Mucosa of descending colon (tissue), 3 donors: ENCODE measurements around the gene MKNK1. TPM values are rescaled to one million over a fixed set of nuclear protein-coding genes. Genes with fewer than 3 reads are reported as not detected.
A peak's percentile ranks its signal among the peaks of the same experiment; 100 is the strongest.
"Not testable (repeated sequence)": the region's sequence is repeated elsewhere in the genome, so short reads cannot be mapped to it uniquely, and the experiment has no call there.

Experiments used
- ATAC-seq: fragments of 200-7000 bp; cut with Tn5 transposase; one replicate; pipeline ENCODE4 v1.9.1; 2020; ENCODE audit warnings: mild to moderate bottlenecking, moderate library complexity
- DNase-seq, 3 donors: peaks; one replicate each; pipeline ENCODE4 v3.0.0-alpha.2; 2020
- H3K36me3 ChIP-seq: fragments of 200-600 bp; one replicate; pipeline ENCODE4 v1.8.0; 2021; ENCODE audit warnings: low read depth, mild to moderate bottlenecking
- H3K4me1 ChIP-seq: fragments of 200-600 bp; one replicate; pipeline ENCODE4 v1.8.0; 2021; ENCODE audit warnings: low read depth, mild to moderate bottlenecking
- H3K4me3 ChIP-seq: fragments of 200-600 bp; one replicate; pipeline ENCODE4 v1.8.0; 2021; ENCODE audit warnings: mild to moderate bottlenecking
- H3K9me3 ChIP-seq: fragments of 200-600 bp; one replicate; pipeline ENCODE4 v1.8.0; 2021; ENCODE audit warnings: mild to moderate bottlenecking
- intact Hi-C, 2 donors: fragments of 100-400 bp; cut with DNase I in 1 of 2; cut with micrococcal nuclease in 1 of 2; formaldehyde crosslinking; loops; one replicate each; pipeline versions ENCODE4 v1.11.0 to v1.11.1; 2022; cut with DNase I, micrococcal nuclease
- long read RNA-seq, 2 donors: library from polyadenylated mRNA; unstranded; transcript quantifications; one replicate each; pipeline ENCODE4 v2.0.0, GENCODE V29; 2019 to 2021
- total RNA-seq, 3 donors: library from RNA; stranded (reverse); fragmentation: NEBNext Ultra II Directional in 2 of 3; extraction: Animal tissue kit (Norgen Biotek cat#: 25700) in 2 of 3; gene quantifications; one replicate each; pipeline versions ENCODE4 v1.2.1 to v1.2.4, GENCODE V29; 2021 to 2023
- TF ChIP-seq, protein P1 (sequence below): fragments of 200-600 bp; IDR thresholded peaks from one replicate; pipeline ENCODE4 v1.8.0; 2022; ENCODE audit warnings: antibody characterized with exemption, mild to moderate bottlenecking
- donor health status: DM: no; HTN: no; CAD: no; lungs with moderate emphysema.
- donor health status: DM: no; HTN: no; CAD: no.
- donor health status: DM: no; HTN: yes; CAD: no.

The MKNK1 gene
- total RNA-seq: 10 to 100 TPM; 51.5 to 65.7 (median 59.3) TPM
- long read RNA-seq, donor 1, transcript MKNK1-231 (13 exons, 2,686 nt): major isoform, 9 of 49 reads
- long read RNA-seq, donor 1, partial matches to known transcripts: 10 of 49 reads
- long read RNA-seq, donor 1, other reads (novel, unspliced or antisense): 28 of 49 reads
- long read RNA-seq, donor 2, partial matches to known transcripts: 3 of 15 reads
- long read RNA-seq, donor 2, other reads (novel, unspliced or antisense): 7 of 15 reads

DNA sequence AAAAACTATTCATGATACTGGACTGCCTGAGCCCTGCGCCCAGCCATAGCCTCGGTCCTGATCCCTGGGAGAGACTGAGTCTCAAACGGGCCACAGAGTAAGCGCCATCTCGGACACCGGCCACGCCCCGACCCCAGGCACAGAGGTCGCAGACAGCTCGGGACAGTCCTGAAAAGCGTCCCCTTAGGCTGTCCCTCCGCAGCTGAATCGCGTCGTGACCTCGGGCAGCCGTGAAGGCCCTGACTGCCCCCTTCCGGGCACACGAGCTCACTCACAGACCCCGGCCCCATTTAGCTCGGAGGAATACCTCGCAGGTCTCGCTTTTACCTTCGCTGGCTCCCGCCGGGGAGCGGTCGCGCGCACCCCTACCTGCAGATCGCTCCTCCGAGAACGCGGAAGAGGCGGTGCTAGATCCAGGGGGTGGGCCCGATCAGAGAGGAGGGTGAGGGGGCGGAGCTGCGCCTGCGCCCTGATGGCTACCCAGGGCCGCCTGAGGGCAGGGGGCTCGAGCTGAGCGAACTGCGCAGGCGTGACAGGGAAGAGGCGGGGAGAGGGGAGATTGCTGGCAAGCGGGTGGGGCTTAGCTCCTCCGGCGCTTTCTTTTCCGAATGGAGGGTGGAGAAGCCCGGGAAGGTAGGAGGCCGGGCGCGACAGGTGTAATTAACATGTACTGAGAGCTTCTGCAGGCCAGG, at the start of gene MKNK1:
MKNK1 (minus strand) TSS at position 411 of the 692 bp plus-strand sequence. CDS start 20,941 bp downstream, outside the sequence.
- ATAC-seq (peak; percentile 98), DNase-seq (peak; percentile 98 to 99 (median 99))
- TF ChIP-seq, protein P1, sequence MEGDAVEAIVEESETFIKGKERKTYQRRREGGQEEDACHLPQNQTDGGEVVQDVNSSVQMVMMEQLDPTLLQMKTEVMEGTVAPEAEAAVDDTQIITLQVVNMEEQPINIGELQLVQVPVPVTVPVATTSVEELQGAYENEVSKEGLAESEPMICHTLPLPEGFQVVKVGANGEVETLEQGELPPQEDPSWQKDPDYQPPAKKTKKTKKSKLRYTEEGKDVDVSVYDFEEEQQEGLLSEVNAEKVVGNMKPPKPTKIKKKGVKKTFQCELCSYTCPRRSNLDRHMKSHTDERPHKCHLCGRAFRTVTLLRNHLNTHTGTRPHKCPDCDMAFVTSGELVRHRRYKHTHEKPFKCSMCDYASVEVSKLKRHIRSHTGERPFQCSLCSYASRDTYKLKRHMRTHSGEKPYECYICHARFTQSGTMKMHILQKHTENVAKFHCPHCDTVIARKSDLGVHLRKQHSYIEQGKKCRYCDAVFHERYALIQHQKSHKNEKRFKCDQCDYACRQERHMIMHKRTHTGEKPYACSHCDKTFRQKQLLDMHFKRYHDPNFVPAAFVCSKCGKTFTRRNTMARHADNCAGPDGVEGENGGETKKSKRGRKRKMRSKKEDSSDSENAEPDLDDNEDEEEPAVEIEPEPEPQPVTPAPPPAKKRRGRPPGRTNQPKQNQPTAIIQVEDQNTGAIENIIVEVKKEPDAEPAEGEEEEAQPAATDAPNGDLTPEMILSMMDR: no peak
- peaks cover 18% of the 10 kb centered on the region for H3K4me1 ChIP-seq
- intact Hi-C loops: no loop called here
- no peaks in the 10 kb centered on the region for H3K9me3 ChIP-seq
- no peaks in the 10 kb centered on the region for H3K36me3 ChIP-seq
- H3K4me3 ChIP-seq: peak within 1 kb of the TSS; percentile 72

DNA sequence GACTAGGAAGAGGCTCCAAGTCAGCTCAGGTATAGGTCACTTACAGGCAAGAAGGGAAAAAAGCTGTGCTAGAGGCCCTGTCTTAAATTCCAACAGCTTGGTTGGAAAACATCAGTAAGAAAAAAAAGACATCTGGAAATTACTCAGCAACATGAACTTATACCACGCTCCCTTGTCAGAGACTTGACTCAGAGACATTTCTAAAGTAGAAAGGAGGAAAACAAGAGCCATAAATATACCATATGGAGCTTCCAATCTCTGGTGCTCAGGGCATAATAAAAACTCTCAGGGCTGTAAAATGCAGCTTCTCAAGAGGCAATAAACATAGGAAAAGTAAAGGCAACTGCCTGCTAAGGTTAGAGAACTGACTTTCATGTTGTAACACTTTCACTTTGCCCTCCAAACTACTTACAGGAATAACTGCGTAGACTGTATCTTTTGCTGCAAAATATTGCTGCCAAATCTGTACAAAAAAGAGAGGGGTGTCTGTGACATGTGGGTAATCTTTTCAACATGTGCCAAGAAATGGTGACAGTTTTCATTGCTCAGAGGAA, 49.4 kb upstream of the MKNK1 start:
- Histone ChIP-seq H3K36me3 (no peaks in the 10 kb centered on the region), H3K4me3 (no peak overlapping the region), H3K9me3 (peaks cover 8% of the 10 kb centered on the region), H3K4me1 (peaks cover 15% of the 10 kb centered on the region)
- DNase-seq: peak in 1 of 3 donors; percentile 23
- intact Hi-C loops: no loop called here
- ATAC-seq: peak; percentile 97
- TF ChIP-seq, protein P1: no peak

- TF ChIP-seq, protein P1: no peak
- Histone ChIP-seq H3K9me3 (peaks cover 8% of the 10 kb centered on the region), H3K36me3 (no peaks in the 10 kb centered on the region), H3K4me3 (no peak overlapping the region), H3K4me1 (peaks cover 15% of the 10 kb centered on the region)
- no peak for DNase-seq
- ATAC-seq: no peak
- intact Hi-C loops: no loop called here
Observed at GRCh38 chr1:46652321-46653100, 48.4 kb upstream of the MKNK1 start.

- H3K9me3 ChIP-seq, DNase-seq, ATAC-seq, H3K4me3 ChIP-seq, H3K36me3 ChIP-seq, intact Hi-C loops: not testable (repeated sequence)
- peaks cover 15% of the 10 kb centered on the region for H3K4me1 ChIP-seq
Observed at GRCh38 chr1:46651152-46651551, 47.1 kb upstream of the MKNK1 start.

GRCh38 chr1:46650491-46650890, 46.4 kb upstream of the MKNK1 start:
- ATAC-seq: no peak
- Histone ChIP-seq H3K4me3 (no peak overlapping the region), H3K36me3 (no peaks in the 10 kb centered on the region)

More at GRCh38 chr1:46650491-46650890, 46.4 kb upstream of the MKNK1 start:
- DNase-seq: no peak
- H3K9me3 ChIP-seq: peaks cover 8% of the 10 kb centered on the region
- intact Hi-C loops: no loop called here
- H3K4me1 ChIP-seq: peaks cover 15% of the 10 kb centered on the region
- TF ChIP-seq, protein P1: no peak
